M059J (cell line): Measurements from ENCODE around the gene BICD1. TPM values are rescaled to one million over a fixed set of nuclear protein-coding genes. Genes with fewer than 3 reads are reported as not detected.
A peak's percentile ranks its signal among the peaks of the same experiment; 100 is the strongest.
"Not testable (repeated sequence)": the region's sequence is repeated elsewhere in the genome, so short reads cannot be mapped to it uniquely, and the experiment has no call there.

ENCODE experiments used
- DNase-seq: peaks from one replicate; pipeline ENCODE4 v3.0.0-alpha.2; 2012; ENCODE audit warnings: low read depth
- total RNA-seq: library from RNA; depleted of rRNA; stranded (reverse); fragments of >200 nt; shearing (Covaris generic); gene quantifications from 2 replicates; pipeline ENCODE4 v1.2.3, GENCODE V29; 2014

BICD1 gene
- total RNA-seq, 1 experiment from 2014 or later = 13.3 TPM

GRCh38 chr12:32242641-32243040 lies 136.0 kb downstream of the BICD1 start:
- no peak for DNase-seq

DNA sequence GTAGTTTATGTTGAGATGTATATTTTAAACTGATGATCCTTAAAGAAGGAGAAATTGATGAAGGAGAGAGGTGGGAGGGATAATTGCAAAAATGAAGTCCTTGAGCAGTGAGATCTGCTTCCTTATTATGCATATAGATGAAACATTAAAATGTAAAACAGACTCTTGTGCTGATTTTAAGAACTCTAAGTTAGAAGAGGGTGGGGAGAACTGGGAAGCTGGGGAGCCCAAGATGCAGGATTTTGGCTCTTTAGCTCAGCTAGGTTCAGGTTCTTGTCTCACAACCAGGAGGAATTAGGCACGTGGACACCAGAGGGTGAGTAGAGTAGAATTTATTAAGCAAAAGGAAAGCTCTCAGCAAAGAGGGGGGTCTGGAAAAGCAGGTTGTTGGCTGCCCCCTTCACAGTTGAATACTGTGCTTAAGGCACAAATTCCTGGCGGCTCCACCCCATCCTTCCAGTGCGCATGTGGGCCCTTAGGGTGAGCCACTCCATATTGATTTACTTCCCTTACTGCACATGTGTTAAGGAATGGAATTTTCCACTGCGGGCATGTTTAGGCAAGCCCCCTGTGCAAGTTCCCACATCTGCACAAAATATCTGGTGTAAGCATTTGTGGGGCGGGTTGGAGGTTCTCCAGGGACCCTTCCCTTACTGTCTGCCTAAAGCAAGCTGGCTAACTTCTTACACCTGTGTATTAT lies 141.9 kb downstream of the BICD1 start:
- no peak for DNase-seq

DNA sequence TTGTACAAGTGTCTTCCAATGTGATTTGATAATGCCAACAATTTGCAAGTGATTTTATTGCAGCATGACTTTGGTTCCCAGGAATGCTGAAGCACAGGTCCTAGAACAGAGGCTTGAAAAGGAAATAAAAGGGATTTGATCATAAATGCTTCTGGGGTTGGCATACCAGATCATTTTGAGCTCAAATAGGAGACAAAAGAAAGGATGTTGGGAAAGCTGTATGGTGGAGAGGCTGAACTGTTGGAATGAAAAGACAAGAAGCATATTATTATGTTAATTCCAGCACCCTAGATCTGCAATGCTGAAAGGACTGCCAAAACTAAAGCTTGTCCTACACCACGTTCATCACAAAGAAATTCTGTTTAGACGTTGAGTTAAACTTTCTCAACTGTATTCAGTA lies 143.1 kb downstream of the BICD1 start:
- DNase-seq = no peak

DNA sequence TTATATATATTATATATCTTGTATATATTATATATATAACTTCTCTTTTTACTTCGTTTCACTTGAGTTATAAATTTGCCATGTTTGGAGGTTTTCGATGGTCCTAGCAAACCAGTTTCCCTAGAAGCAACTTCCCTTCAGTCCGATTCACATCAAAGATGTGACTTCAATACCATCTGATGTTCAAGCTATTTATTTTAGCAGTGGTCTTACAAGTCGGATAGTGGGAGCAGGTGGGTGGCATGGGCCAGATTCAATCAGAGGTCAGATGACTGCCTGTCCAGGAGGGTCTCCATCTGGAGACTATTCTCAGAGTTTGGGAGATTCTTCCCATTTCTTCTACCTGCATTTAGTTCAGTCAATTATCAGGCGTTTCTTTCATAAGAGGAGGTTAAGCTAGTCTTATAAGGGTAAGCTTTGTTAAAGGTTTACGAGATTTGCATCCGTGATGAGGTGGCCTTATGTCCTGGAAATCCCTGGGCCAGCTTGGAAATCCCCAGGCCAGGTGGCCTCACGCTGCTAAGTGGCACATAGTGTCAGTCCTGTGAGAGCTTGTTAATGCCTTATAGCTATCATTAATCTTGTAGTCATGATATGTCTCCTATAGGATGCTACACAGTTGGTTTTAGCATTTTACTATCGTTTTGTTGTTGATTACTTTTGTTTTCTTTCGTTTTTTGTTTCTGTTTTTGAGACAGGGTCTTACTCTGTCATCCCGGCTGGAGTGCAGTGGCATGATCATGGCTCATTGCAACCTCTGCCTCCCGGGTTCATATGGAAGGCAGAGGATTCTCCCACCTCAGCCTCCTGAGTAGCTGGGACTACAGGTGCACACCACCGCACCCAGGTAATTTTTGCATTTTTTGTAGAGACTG lies 145.8 kb downstream of the BICD1 start:
- DNase-seq = no peak

DNA sequence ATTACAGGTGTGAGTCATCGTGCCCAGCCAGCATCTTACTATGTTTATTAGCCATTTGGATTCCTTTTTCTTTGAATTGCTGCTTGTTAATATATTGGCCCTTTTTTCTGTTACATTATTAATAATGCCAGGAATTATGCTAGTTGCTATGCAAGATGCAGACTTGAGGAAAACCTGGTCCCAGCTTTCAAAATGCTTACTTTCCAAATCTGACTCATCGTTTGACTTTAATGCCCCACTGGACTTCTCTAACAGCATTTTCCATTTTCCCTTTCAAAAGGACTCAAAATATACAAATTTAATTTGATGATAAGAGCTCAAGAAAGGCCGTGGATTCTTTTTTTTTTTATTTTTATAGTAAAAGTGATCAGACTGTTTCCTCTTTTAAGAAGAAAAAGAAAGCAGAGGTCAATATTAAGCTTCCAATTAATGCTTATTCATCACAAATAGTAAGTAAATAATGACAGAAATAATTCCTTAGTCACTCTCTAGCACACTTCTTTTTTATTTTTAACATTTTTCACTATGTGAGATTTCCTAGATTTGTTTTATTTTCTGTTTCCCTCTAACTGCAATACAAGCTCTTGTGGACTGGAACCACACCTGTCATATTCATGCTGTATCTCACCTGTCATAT lies 146.6 kb downstream of the BICD1 start:
- peak; percentile 18 for DNase-seq

DNA sequence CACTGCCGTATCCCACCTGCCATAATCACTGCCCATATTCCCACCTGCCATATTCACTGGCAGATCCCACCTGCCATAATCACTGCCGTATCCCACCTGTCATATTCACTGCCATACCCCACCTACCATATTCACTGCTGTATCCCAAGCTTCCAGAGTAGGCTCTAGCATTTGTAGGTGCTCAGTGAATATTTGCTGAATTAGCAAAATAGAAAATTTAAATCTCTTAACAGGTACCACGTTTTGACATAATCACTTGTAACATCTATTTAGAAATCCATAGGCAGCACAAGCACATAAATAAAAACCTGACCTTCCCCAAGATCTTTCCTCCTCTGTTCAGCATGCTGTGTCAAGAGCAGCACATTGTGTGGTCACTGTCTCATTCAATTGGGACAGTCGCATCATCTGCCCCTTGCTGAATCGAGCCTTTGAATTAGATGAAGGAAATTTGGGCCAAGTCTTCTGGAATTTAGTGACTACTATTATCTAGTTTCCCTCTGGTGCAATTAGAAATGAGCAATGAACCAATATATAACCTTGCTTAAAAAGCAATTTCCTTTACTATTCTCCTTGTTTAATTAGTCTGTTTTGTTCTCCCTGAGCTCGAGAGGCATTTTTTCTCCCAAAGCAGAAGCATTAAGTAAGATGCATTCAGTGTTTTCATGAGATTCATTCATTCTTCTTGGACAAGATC lies 147.8 kb downstream of the BICD1 start:
- no peak for DNase-seq

DNA sequence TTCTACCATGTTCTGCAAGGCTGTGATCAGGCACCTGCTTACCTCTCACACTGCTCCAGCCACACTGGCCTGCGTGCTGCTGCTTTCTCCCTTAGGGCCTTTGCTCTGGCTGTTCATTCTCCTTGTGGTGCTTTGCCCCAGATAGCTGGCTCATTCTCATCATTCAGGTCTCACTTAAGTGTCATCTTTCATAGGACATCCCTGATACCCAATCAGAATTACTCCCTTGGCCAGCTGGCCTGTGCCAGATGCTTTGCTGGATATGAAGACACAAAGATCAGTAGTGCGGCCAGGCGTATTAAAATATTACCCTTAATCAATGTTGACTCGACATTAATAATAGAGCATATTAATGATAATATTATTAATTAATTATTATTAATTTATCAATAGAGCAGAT lies 148.9 kb downstream of the BICD1 start:
- DNase-seq = no peak

DNA sequence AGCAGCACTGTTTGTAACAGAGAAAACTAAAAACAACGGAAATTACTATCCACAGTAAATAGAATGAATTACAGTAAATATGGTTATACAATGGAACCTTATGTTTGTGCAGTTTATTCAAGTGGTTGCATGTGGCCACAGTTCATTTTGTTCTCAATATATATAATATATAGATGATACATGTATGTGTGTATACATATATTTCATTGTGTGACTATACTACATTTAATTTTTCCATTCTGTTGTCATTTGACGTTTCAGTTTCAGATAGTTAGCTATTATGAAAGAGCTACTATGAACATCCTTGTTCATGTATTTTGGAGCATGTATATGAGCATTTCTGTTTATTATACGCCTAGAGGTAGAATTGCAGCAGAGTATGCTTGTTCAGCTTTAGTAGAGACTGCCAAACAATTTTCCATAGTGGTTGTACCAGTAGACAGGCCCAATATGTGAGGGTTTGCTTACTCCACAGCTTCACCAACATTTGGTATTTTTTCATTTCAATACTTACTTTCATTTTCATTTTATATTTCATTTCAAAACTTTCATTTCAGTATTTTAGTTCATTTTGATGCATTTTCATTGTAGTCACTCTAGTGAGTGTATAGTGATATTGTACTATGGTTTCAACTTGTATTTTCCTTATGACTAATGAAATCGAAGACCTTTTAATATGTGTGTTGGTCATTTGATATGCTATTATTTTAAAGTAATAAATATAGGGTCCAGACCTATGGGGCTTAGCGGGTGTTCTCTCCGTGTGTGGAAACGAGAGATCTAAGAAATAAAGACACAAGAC lies 151.2 kb downstream of the BICD1 start:
- no peak for DNase-seq

DNA sequence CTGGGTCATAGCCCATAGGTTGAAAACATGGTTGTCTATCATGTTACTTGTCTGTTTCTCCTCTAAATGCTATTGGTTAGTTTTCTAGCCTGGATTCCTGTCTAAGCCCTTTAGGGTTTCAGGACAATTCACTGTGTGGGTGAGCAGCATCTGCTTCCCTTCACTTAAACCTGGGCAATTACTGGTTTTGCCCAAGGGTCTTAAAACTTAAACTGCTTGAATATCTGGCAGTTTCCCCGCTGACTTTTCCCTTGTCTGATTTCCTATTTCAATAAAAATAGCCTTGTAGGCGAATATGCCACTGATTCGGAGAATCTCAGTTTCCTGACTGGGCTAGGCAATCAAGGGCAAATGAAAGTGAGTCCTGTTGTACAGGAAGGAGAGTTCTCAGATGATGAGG lies 154.0 kb downstream of the BICD1 start:
- DNase-seq = no peak

- no peak for DNase-seq
Observed at GRCh38 chr12:32261638-32262037, 155.0 kb downstream of the BICD1 start.

DNA sequence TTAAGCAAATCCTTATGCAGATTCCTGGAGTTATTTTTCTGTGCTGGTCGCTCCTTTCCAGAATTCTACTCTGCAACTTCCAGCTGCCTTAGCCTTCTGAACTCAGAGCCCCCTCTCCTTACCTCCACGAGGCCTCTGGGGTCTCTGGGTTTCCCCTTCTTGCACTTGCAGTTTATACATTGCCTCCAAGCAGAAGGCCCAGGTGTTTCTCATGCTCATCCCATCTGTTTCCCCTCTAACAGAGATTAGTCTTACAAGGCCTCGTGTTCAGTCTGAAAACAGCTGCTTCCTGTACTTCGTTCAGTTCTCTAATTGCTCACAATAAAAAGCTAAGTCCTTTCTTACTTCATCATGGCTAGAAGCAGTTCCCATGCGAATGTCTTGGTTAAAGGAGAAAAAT lies 158.3 kb downstream of the BICD1 start:
- no peak for DNase-seq

DNA sequence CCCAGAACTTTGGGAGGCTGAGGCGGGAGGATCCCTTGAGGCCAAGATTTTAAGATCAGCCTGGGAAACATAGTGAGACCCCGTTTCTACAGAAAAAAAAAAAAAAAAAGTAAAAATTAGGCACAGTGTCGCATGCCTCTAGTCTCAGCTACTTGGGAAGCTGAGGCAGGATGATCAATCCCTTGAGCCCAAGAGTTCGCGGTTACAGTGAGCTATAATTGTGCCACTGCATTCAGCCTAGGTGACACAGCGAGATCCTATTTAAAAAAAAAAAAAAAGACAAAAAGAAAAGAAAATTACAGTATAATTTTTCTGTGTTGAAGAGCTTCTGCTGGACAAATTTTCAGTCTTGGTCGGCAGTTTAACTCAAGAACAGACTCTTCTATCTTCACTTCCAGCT lies 158.8 kb downstream of the BICD1 start:
- no peak for DNase-seq

DNA sequence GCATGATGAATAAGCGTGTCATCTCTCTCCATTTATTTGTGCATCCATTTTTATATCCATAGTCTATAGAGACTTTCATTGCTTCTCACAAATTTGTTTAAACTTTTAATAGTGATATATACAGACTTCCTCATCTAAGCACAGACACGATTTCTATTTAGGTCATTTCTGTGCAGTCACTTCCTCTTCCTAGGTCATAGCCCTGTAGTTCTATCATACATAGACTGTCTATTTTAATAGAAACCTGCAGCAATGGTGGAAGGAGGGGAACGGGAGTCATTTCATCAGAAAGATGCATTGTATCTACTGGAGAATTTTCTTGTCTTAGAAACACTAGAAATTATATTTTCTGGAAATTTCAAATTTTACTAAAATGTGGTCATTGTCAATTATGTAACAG lies 159.3 kb downstream of the BICD1 start:
- no peak for DNase-seq

DNA sequence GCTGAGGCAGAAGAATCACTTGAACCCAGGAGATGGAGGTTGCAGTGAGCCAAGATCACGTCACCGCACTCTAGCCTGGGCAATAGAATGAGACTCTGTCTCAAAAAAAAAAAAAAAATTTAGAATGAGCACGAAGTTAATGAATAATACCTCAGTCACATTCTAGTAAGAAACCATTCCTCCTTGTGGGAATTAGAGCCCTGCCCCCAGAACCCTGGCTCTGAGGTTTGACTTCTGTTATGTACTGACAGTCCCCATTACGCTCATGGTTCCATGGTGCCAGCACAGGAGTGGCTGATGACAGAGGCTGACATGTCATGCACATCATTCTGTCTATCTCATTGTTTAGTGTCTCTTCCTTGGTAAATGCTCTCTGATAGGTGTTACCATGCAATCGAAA lies 160.1 kb downstream of the BICD1 start:
- no peak for DNase-seq

GRCh38 chr12:32270818-32271710 lies 164.4 kb downstream of the BICD1 start:
- peak; percentile 43 for DNase-seq

GRCh38 chr12:32272465-32272864 lies 165.8 kb downstream of the BICD1 start:
- no peak for DNase-seq

GRCh38 chr12:32273063-32273522 lies 166.4 kb downstream of the BICD1 start:
- no peak for DNase-seq

- no peak for DNase-seq
Observed at GRCh38 chr12:32273712-32274111, 167.1 kb downstream of the BICD1 start.

- no peak for DNase-seq
Observed at GRCh38 chr12:32274665-32275064, 168.0 kb downstream of the BICD1 start.

DNA sequence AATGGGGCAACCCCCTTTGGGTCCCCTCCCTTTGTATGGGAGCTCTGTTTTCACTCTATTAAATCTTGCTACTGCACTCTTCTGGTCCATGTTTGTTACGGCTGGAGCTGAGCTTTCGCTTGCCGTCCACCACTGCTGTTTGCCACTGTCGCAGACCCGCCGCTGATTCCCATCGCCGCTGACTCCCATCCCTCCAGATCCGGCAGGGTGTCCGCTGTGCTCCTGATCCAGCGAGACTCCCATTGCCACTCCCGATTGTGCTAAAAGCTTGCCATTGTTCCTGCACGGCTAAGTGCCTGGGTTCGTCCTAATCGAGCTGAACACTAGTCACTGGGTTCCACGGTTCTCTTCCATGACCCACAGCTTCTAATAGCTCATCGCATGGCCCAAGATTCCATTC lies 168.9 kb downstream of the BICD1 start:
- DNase-seq = not testable (repeated sequence)
